HEK293 (cell line): ENCODE results near the gene MAN1C1.

Experiments used
- BCL11A ChIP-seq: fragments of 450-650 bp; formaldehyde crosslinking; IDR thresholded peaks from 2 replicates; pipeline ENCODE4 v1.5.1; 2016; ENCODE audit warnings: low read depth, missing biosample characterization, missing genetic modification characterization
- GLIS2 ChIP-seq: fragments of 450-650 bp; formaldehyde crosslinking; IDR thresholded peaks from 2 replicates; pipeline ENCODE4 v1.5.1; 2016; ENCODE audit warnings: missing biosample characterization, missing genetic modification characterization
- KLF1 ChIP-seq: fragments of 450-650 bp; formaldehyde crosslinking; IDR thresholded peaks from 2 replicates; pipeline ENCODE4 v1.5.1; 2016; ENCODE audit warnings: missing biosample characterization, missing genetic modification characterization
- MEIS1 ChIP-seq: sonication (generic); formaldehyde crosslinking; IDR thresholded peaks from 2 replicates; pipeline ENCODE4 v1.8.1; 2022; ENCODE audit warnings: missing genetic modification reagents, mild to moderate bottlenecking, borderline replicate concordance
- PRDM10 ChIP-seq: fragments of 450-650 bp; formaldehyde crosslinking; IDR thresholded peaks from 2 replicates; pipeline ENCODE4 v1.5.1; 2016; ENCODE audit warnings: missing biosample characterization, missing genetic modification characterization
- SP7 ChIP-seq: fragments of 450-650 bp; formaldehyde crosslinking; IDR thresholded peaks from 2 replicates; pipeline ENCODE4 v1.5.1; 2016; ENCODE audit warnings: missing biosample characterization, missing genetic modification characterization
- ZBTB10 ChIP-seq: fragments of 450-650 bp; formaldehyde crosslinking; IDR thresholded peaks from 2 replicates; pipeline ENCODE4 v1.5.1; 2016; ENCODE audit warnings: missing biosample characterization, missing genetic modification characterization
- ZBTB20 ChIP-seq: fragments of 450-650 bp; formaldehyde crosslinking; IDR thresholded peaks from 2 replicates; pipeline ENCODE4 v1.5.1; 2016; ENCODE audit warnings: missing biosample characterization, missing genetic modification characterization
- ZEB2 ChIP-seq: fragments of 450-650 bp; formaldehyde crosslinking; IDR thresholded peaks from 2 replicates; pipeline ENCODE4 v1.5.1; 2016; ENCODE audit warnings: missing biosample characterization, missing genetic modification characterization
- ZFP37 ChIP-seq: fragments of 450-650 bp; formaldehyde crosslinking; IDR thresholded peaks from 2 replicates; pipeline ENCODE4 v1.5.1; 2016; ENCODE audit warnings: missing biosample characterization, missing genetic modification characterization
- ZFP69B ChIP-seq: fragments of 450-650 bp; formaldehyde crosslinking; IDR thresholded peaks from 2 replicates; pipeline ENCODE4 v1.5.1; 2016; ENCODE audit warnings: missing biosample characterization, missing genetic modification characterization
- ZNF138 ChIP-seq: fragments of 450-650 bp; formaldehyde crosslinking; IDR thresholded peaks from 2 replicates; pipeline ENCODE4 v1.5.1; 2016; ENCODE audit warnings: missing biosample characterization, missing genetic modification characterization, borderline replicate concordance
- ZNF155 ChIP-seq: fragments of 450-650 bp; formaldehyde crosslinking; IDR thresholded peaks from 2 replicates; pipeline ENCODE4 v1.5.1; 2016; ENCODE audit warnings: missing biosample characterization, missing genetic modification characterization
- ZNF19 ChIP-seq: fragments of 450-650 bp; formaldehyde crosslinking; IDR thresholded peaks from 2 replicates; pipeline ENCODE4; 2016; ENCODE audit warnings: missing biosample characterization, missing genetic modification characterization, low read depth
- ZNF2 ChIP-seq: fragments of 450-650 bp; formaldehyde crosslinking; IDR thresholded peaks from 2 replicates; pipeline ENCODE4 v1.5.1; 2016; ENCODE audit warnings: missing biosample characterization, missing genetic modification characterization
- ZNF600 ChIP-seq: fragments of 450-650 bp; formaldehyde crosslinking; IDR thresholded peaks from 2 replicates; pipeline ENCODE4 v1.5.1; 2016; ENCODE audit warnings: missing biosample characterization, missing genetic modification characterization
- ZNF792 ChIP-seq: fragments of 450-650 bp; formaldehyde crosslinking; IDR thresholded peaks from 2 replicates; pipeline ENCODE4 v1.5.1; 2016; ENCODE audit warnings: missing biosample characterization, missing genetic modification characterization
- ZXDB ChIP-seq: fragments of 450-650 bp; formaldehyde crosslinking; IDR thresholded peaks from 2 replicates; pipeline ENCODE4 v1.5.1; 2016; ENCODE audit warnings: missing biosample characterization, missing genetic modification characterization
- TF ChIP-seq, protein P1 (sequence below): fragments of 450-650 bp; formaldehyde crosslinking; IDR thresholded peaks from 2 replicates; pipeline ENCODE4 v1.5.1; 2016; ENCODE audit warnings: missing biosample characterization, missing genetic modification characterization, borderline replicate concordance
- TF ChIP-seq, protein P2 (sequence below): fragments of 450-650 bp; formaldehyde crosslinking; IDR thresholded peaks from 2 replicates; pipeline ENCODE4 v1.5.1; 2016; ENCODE audit warnings: missing biosample characterization, missing genetic modification characterization
- TF ChIP-seq, protein P3 (sequence below): fragments of 450-650 bp; formaldehyde crosslinking; IDR thresholded peaks from 2 replicates; pipeline ENCODE4 v1.5.1; 2016; ENCODE audit warnings: missing biosample characterization, missing genetic modification characterization
- TF ChIP-seq, protein P4 (sequence below): fragments of 450-650 bp; formaldehyde crosslinking; IDR thresholded peaks from 2 replicates; pipeline ENCODE4 v1.5.1; 2016; ENCODE audit warnings: missing biosample characterization, missing genetic modification characterization

Gene MAN1C1

GRCh38 chr1:25616095-25616986, at the start of gene MAN1C1 (continued):
- TF ChIP-seq, protein P1, sequence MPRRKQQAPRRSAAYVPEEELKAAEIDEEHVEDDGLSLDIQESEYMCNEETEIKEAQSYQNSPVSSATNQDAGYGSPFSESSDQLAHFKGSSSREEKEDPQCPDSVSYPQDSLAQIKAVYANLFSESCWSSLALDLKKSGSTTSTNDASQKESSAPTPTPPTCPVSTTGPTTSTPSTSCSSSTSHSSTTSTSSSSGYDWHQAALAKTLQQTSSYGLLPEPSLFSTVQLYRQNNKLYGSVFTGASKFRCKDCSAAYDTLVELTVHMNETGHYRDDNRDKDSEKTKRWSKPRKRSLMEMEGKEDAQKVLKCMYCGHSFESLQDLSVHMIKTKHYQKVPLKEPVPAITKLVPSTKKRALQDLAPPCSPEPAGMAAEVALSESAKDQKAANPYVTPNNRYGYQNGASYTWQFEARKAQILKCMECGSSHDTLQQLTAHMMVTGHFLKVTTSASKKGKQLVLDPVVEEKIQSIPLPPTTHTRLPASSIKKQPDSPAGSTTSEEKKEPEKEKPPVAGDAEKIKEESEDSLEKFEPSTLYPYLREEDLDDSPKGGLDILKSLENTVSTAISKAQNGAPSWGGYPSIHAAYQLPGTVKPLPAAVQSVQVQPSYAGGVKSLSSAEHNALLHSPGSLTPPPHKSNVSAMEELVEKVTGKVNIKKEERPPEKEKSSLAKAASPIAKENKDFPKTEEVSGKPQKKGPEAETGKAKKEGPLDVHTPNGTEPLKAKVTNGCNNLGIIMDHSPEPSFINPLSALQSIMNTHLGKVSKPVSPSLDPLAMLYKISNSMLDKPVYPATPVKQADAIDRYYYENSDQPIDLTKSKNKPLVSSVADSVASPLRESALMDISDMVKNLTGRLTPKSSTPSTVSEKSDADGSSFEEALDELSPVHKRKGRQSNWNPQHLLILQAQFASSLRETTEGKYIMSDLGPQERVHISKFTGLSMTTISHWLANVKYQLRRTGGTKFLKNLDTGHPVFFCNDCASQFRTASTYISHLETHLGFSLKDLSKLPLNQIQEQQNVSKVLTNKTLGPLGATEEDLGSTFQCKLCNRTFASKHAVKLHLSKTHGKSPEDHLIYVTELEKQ (tag by site-specific recombination): no peak
- TF ChIP-seq ZBTB10 (tag by site-specific recombination): peak; percentile 84
- TF ChIP-seq, protein P2, sequence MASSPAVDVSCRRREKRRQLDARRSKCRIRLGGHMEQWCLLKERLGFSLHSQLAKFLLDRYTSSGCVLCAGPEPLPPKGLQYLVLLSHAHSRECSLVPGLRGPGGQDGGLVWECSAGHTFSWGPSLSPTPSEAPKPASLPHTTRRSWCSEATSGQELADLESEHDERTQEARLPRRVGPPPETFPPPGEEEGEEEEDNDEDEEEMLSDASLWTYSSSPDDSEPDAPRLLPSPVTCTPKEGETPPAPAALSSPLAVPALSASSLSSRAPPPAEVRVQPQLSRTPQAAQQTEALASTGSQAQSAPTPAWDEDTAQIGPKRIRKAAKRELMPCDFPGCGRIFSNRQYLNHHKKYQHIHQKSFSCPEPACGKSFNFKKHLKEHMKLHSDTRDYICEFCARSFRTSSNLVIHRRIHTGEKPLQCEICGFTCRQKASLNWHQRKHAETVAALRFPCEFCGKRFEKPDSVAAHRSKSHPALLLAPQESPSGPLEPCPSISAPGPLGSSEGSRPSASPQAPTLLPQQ (tag by site-specific recombination): peak; percentile 46; the same call in 1 of the 2 replicates
- no peak for TF ChIP-seq MEIS1 (CRISPR knock-in tag)
- TF ChIP-seq ZNF792 (tag by site-specific recombination): no peak
- peak; percentile 79 for TF ChIP-seq ZXDB (tag by site-specific recombination)
- peak; percentile 52; the same call in 1 of the 2 replicates for TF ChIP-seq KLF1 (tag by site-specific recombination)
- TF ChIP-seq BCL11A (tag by site-specific recombination): peak; percentile 69
- TF ChIP-seq ZNF155 (tag by site-specific recombination): no peak
- TF ChIP-seq ZFP37: 0 out of 2 replicates have a peak, but pooled peaks have one; percentile 28
- TF ChIP-seq, protein P3, sequence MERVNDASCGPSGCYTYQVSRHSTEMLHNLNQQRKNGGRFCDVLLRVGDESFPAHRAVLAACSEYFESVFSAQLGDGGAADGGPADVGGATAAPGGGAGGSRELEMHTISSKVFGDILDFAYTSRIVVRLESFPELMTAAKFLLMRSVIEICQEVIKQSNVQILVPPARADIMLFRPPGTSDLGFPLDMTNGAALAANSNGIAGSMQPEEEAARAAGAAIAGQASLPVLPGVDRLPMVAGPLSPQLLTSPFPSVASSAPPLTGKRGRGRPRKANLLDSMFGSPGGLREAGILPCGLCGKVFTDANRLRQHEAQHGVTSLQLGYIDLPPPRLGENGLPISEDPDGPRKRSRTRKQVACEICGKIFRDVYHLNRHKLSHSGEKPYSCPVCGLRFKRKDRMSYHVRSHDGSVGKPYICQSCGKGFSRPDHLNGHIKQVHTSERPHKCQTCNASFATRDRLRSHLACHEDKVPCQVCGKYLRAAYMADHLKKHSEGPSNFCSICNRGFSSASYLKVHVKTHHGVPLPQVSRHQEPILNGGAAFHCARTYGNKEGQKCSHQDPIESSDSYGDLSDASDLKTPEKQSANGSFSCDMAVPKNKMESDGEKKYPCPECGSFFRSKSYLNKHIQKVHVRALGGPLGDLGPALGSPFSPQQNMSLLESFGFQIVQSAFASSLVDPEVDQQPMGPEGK (tag by site-specific recombination): peak; percentile 95
- TF ChIP-seq ZBTB20 (tag by site-specific recombination): 0 out of 2 replicates have a peak, but pooled peaks have one; percentile 27
- TF ChIP-seq ZFP69B: peak; percentile 14; the same call in 1 of the 2 replicates
- no peak for TF ChIP-seq ZNF19
- TF ChIP-seq GLIS2 (tag by site-specific recombination): peak; percentile 100
- TF ChIP-seq, protein P4, sequence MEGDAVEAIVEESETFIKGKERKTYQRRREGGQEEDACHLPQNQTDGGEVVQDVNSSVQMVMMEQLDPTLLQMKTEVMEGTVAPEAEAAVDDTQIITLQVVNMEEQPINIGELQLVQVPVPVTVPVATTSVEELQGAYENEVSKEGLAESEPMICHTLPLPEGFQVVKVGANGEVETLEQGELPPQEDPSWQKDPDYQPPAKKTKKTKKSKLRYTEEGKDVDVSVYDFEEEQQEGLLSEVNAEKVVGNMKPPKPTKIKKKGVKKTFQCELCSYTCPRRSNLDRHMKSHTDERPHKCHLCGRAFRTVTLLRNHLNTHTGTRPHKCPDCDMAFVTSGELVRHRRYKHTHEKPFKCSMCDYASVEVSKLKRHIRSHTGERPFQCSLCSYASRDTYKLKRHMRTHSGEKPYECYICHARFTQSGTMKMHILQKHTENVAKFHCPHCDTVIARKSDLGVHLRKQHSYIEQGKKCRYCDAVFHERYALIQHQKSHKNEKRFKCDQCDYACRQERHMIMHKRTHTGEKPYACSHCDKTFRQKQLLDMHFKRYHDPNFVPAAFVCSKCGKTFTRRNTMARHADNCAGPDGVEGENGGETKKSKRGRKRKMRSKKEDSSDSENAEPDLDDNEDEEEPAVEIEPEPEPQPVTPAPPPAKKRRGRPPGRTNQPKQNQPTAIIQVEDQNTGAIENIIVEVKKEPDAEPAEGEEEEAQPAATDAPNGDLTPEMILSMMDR (tag by site-specific recombination): peak; percentile 59
- TF ChIP-seq SP7 (tag by site-specific recombination): peak; percentile 55; the same call in 1 of the 2 replicates
- TF ChIP-seq ZEB2 (tag by site-specific recombination): peak; percentile 72; the same call in 1 of the 2 replicates
- 0 out of 2 replicates have a peak, but pooled peaks have one; percentile 36 for TF ChIP-seq ZNF2
- TF ChIP-seq PRDM10 (tag by site-specific recombination): peak; percentile 80
- no peak for TF ChIP-seq ZNF138 (tag by site-specific recombination)
- peak; percentile 80 for TF ChIP-seq ZNF600
